AG09319 (cell line): Measurements from ENCODE around the gene IGF1R.

Experiments
- DNase-seq: peaks from one replicate; pipeline ENCODE4 v3.0.0-alpha.2; 2010; ENCODE audit warnings: low read depth; ENCODE audit errors: extremely low read depth
- CTCF ChIP-seq: IDR thresholded peaks from 2 replicates; pipeline ENCODE4 v1.5.1; 2011; ENCODE audit warnings: low read depth, mild to moderate bottlenecking, inconsistent platforms, low read length, moderate library complexity

IGF1R gene

GRCh38 chr15:98951004-98951403 lies 302.7 kb downstream of the IGF1R start:
- no peak for DNase-seq
- TF ChIP-seq CTCF, result no peak

- no peak for DNase-seq
- TF ChIP-seq CTCF, result no peak
Observed at GRCh38 chr15:98951493-98952320, 303.4 kb downstream of the IGF1R start.

- TF ChIP-seq CTCF, result no peak
- DNase-seq, result no peak
Observed at GRCh38 chr15:98952381-98952803, 304.1 kb downstream of the IGF1R start.

- no peak for DNase-seq
- TF ChIP-seq CTCF, result no peak
Observed at GRCh38 chr15:98953000-98953787, 304.9 kb downstream of the IGF1R start.

- DNase-seq, result no peak
- no peak for TF ChIP-seq CTCF
Observed at GRCh38 chr15:98953968-98954367, 305.6 kb downstream of the IGF1R start.

- peak; percentile 56 for DNase-seq
- no peak for TF ChIP-seq CTCF
Observed at GRCh38 chr15:98954411-98954810, 306.1 kb downstream of the IGF1R start.

- no peak for TF ChIP-seq CTCF
- DNase-seq, result no peak
Observed at GRCh38 chr15:98955331-98955730, 307.0 kb downstream of the IGF1R start.
